Measurements from ENCODE around the gene MINK1.

MINK1 gene

DNA sequence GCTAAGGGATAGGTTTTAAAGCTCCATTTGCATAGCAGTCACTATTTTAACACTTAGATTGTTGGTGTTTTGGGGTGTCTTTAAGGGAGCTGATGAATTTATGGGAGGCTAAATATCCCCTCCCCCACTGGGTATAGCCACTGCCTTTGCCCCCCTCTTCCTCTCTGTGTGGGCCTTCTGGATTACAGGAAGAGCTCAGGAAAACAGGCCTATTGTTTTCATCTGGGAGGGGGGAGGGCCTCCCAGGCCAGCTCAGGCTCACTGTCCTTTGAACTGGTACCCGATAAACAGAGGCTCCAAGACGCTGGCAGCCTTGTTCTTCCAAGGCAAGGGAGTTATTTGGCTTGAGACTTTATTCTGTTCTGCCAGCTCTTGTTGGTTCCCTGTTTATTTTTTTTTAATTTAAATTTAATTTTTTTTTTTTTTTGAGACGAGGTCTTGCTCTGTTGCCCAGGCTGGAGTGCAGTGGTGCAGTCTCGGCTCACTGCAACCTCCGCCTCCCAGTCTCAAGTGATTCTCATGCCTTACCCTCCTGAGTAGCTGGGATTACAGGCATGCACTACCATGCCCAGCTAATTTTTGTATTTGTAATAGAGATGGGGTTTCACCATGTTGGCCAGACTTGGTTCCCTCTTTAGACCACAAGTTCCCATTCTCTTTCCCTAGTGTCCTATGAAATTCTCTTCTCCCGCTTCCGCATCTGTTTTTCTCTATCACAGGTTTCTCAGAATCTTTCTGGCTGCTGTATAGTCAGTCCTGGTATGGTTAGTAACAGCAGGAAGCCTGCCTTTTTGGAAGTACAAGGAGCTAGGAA is 25.1 kb downstream of the MINK1 start:
- Mint-ChIP-seq H3K4me3 (no peak overlapping the region), H3K9me3 (no peaks in the 10 kb centered on the region), H3K27ac (peak overlapping the region; percentile 21 to 77 (median 71)), H3K4me1 (peaks cover 45% of the 10 kb centered on the region), H3K27me3 (ENCODE audit: low read depth) (no peaks in the 10 kb centered on the region), H3K36me3 (ENCODE audit: low read depth) (peaks cover 14% of the 10 kb centered on the region)
- TF ChIP-seq, protein P1, sequence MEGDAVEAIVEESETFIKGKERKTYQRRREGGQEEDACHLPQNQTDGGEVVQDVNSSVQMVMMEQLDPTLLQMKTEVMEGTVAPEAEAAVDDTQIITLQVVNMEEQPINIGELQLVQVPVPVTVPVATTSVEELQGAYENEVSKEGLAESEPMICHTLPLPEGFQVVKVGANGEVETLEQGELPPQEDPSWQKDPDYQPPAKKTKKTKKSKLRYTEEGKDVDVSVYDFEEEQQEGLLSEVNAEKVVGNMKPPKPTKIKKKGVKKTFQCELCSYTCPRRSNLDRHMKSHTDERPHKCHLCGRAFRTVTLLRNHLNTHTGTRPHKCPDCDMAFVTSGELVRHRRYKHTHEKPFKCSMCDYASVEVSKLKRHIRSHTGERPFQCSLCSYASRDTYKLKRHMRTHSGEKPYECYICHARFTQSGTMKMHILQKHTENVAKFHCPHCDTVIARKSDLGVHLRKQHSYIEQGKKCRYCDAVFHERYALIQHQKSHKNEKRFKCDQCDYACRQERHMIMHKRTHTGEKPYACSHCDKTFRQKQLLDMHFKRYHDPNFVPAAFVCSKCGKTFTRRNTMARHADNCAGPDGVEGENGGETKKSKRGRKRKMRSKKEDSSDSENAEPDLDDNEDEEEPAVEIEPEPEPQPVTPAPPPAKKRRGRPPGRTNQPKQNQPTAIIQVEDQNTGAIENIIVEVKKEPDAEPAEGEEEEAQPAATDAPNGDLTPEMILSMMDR (IDR thresholded peaks at IDR 0.05; ENCODE audit: unreplicated experiment in 3 of 3) = no peak

DNA sequence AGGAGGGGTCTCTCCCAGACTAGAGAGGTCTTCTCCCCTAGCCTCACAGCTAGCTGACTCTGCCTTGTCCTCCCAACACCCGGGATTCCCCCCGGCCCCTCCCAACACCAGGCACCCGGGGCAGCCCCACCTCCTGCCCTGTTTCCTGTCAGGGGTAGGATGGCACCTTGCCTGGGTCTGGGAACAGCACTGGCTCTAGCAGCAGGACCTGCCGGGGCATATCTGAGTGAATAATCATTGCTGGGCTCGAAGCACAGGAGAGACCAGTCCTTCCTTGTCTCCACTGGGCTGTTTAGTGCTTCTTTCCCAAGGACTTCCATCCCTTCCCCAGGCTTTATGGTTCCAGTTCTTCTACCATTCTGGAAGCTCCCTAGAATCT is 25.7 kb downstream of the MINK1 start:
- H3K4me1 Mint-ChIP-seq = peaks cover 44% of the 10 kb centered on the region
- peak overlapping the region; percentile 21 to 77 (median 71) for H3K27ac Mint-ChIP-seq
- peaks cover 15% of the 10 kb centered on the region for H3K36me3 Mint-ChIP-seq (ENCODE audit: low read depth)
- H3K9me3 Mint-ChIP-seq = no peaks in the 10 kb centered on the region
- TF ChIP-seq, protein P1 (IDR thresholded peaks at IDR 0.05; ENCODE audit: unreplicated experiment in 3 of 3) = no peak
- H3K4me3 Mint-ChIP-seq = no peak overlapping the region
- no peaks in the 10 kb centered on the region for H3K27me3 Mint-ChIP-seq (ENCODE audit: low read depth)

GRCh38 chr17:4859816-4860625 is 26.9 kb downstream of the MINK1 start:
- Mint-ChIP-seq H3K4me3 (peak overlapping the region in 2 of 3 experiments; percentile 13 to 17), H3K36me3 (ENCODE audit: low read depth) (peaks cover 15% of the 10 kb centered on the region), H3K9me3 (no peaks in the 10 kb centered on the region), H3K27me3 (ENCODE audit: low read depth) (no peaks in the 10 kb centered on the region), H3K27ac (peak overlapping the region; percentile 40 to 92 (median 88)), H3K4me1 (peaks cover 34% of the 10 kb centered on the region)
- TF ChIP-seq, protein P1 (IDR thresholded peaks at IDR 0.05; ENCODE audit: unreplicated experiment in 3 of 3) = no peak

GRCh38 chr17:4860651-4861050 is 27.5 kb downstream of the MINK1 start:
- Mint-ChIP-seq H3K27me3 (ENCODE audit: low read depth) (no peaks in the 10 kb centered on the region), H3K4me3 (no peak overlapping the region), H3K9me3 (no peaks in the 10 kb centered on the region), H3K4me1 (peaks cover 34% of the 10 kb centered on the region), H3K27ac (peak overlapping the region; percentile 40 to 92 (median 88)), H3K36me3 (ENCODE audit: low read depth) (peaks cover 15% of the 10 kb centered on the region)
- TF ChIP-seq, protein P1 (IDR thresholded peaks at IDR 0.05; ENCODE audit: unreplicated experiment in 3 of 3) = no peak

- H3K27me3 Mint-ChIP-seq (ENCODE audit: low read depth) = no peaks in the 10 kb centered on the region
- H3K36me3 Mint-ChIP-seq (ENCODE audit: low read depth) = peaks cover 15% of the 10 kb centered on the region
- H3K4me3 Mint-ChIP-seq = no peak overlapping the region
- peaks cover 32% of the 10 kb centered on the region for H3K4me1 Mint-ChIP-seq
- no peak overlapping the region for H3K27ac Mint-ChIP-seq
- TF ChIP-seq, protein P1 (IDR thresholded peaks at IDR 0.05; ENCODE audit: unreplicated experiment in 3 of 3) = no peak
- H3K9me3 Mint-ChIP-seq = no peaks in the 10 kb centered on the region
Measured at GRCh38 chr17:4861052-4861451, 27.9 kb downstream of the MINK1 start.
